ENCODE data around the gene DDX42.
"Not testable (repeated sequence)": the region's sequence is repeated elsewhere in the genome, so short reads cannot be mapped to it uniquely, and the experiment has no call there.

Gene DDX42

GRCh38 chr17:63841350-63842172, 67.6 kb downstream of the DDX42 start:
- DNase-seq: no peak

- peak in 1 of 2 experiments; percentile 58 for DNase-seq
Observed at GRCh38 chr17:63842173-63842539, 68.2 kb downstream of the DDX42 start.

GRCh38 chr17:63842540-63843386, 68.8 kb downstream of the DDX42 start, which contains the start of gene SMARCD2:
Gene SMARCD2 (minus strand): TSS chr17:63842685. CDS start chr17:63842674, 11 bp downstream.
- DNase-seq: peak; percentile 97 to 99

- DNase-seq: peak; percentile 68 to 75
Observed at GRCh38 chr17:63843387-63843888, 69.5 kb downstream of the DDX42 start.

GRCh38 chr17:63843910-63844677, 70.1 kb downstream of the DDX42 start:
- peak in 1 of 2 experiments; percentile 59 for DNase-seq

- DNase-seq: no peak
Observed at GRCh38 chr17:63845509-63845908, 71.5 kb downstream of the DDX42 start.

- DNase-seq: no peak
Observed at GRCh38 chr17:63847525-63848249, 73.7 kb downstream of the DDX42 start.

- peak; percentile 98 to 99 for DNase-seq
Observed at GRCh38 chr17:63848834-63849689, 75.1 kb downstream of the DDX42 start.

- no peak for DNase-seq
Observed at GRCh38 chr17:63850401-63850800, 76.4 kb downstream of the DDX42 start.

GRCh38 chr17:63853260-63853659, 79.3 kb downstream of the DDX42 start:
- no peak for DNase-seq

- no peak for DNase-seq
Observed at GRCh38 chr17:63854709-63855108, 80.7 kb downstream of the DDX42 start.

GRCh38 chr17:63855185-63855584, 81.2 kb downstream of the DDX42 start:
- DNase-seq: no peak

GRCh38 chr17:63856425-63856824, 82.5 kb downstream of the DDX42 start:
- not testable (repeated sequence) for DNase-seq

- no peak for DNase-seq
Observed at GRCh38 chr17:63859257-63859656, 85.3 kb downstream of the DDX42 start.

GRCh38 chr17:63866625-63867024, 92.7 kb downstream of the DDX42 start:
- DNase-seq: not testable (repeated sequence)
